B cell (primary cell): ENCODE results near the gene MRPL28. TPM values are rescaled to one million over a fixed set of nuclear protein-coding genes. Genes with fewer than 3 reads are reported as not detected.

Source experiments
- ATAC-seq: fragments of 200-7000 bp; cut with Tn5 transposase; one replicate; pipeline ENCODE4 v1.10.0; 2021; ENCODE audit warnings: low read depth, mild to moderate bottlenecking, moderate number of reproducible peaks, moderate library complexity
- CTCF ChIA-PET: fragments of 350-600 bp; sonication (Branson Sonifier 250); formaldehyde crosslinking; loops from one replicate; lab custom pipeline; 2021; ENCODE audit warnings: antibody characterized with exemption, inconsistent platforms; lab: Charles Lee
- POLR2A ChIA-PET: fragments of 350-600 bp; sonication (Branson Sonifier 250); formaldehyde crosslinking; loops from one replicate; lab custom pipeline; 2021; ENCODE audit warnings: antibody characterized with exemption; lab: Charles Lee
- DNase-seq: peaks from one replicate; pipeline ENCODE4 v3.0.0; 2013
- H2AFZ ChIP-seq: 2 replicates; pipeline ENCODE4 v1.6.1; 2012; ENCODE audit warnings: mild to moderate bottlenecking, low read depth, low read length; ENCODE audit not compliant: insufficient read depth, poor library complexity, severe bottlenecking
- H3K27ac ChIP-seq, 2 donors: 1 replicate in 1 of 2; 2 replicates in 1 of 2; pipeline ENCODE4 v1.5.1; 2012 to 2013; ENCODE audit warnings: low read length in 2 of 2, mild to moderate bottlenecking in 2 of 2, moderate library complexity in 1 of 2
- H3K27me3 ChIP-seq, 4 experiments: fragments of 200-600 bp in 1 of 4; sonication (generic) in 1 of 4; replicated peaks in 1 of 4; 1 replicate in 2 of 4; 2 replicates in 2 of 4; pipeline versions ENCODE4 v1.6.1 to v1.7.0; 2013 to 2016; ENCODE audit warnings: low read length in 3 of 4, mild to moderate bottlenecking in 2 of 4, mixed read lengths in 1 of 4, moderate library complexity in 1 of 4; ENCODE audit not compliant: insufficient read depth in 4 of 4, control insufficient read depth in 3 of 4; ENCODE audit errors: control extremely low read depth in 1 of 4
- H3K36me3 ChIP-seq, 2 experiments: replicated peaks in 1 of 2; 1 replicate in 1 of 2; 2 replicates in 1 of 2; pipeline versions ENCODE4 v1.6.1 to v1.7.1; 2013; ENCODE audit warnings: low read length in 1 of 2; ENCODE audit not compliant: insufficient read depth in 2 of 2, control insufficient read depth in 1 of 2; ENCODE audit errors: control extremely low read depth in 1 of 2, extremely low read depth in 1 of 2
- H3K4me1 ChIP-seq, 2 donors: fragments of 200-600 bp in 1 of 2; sonication (generic) in 1 of 2; 1 replicate in 1 of 2; 2 replicates in 1 of 2; pipeline versions ENCODE4 v1.5.1 to v1.6.1; 2013 to 2017; ENCODE audit warnings: low read length in 2 of 2; ENCODE audit not compliant: control insufficient read depth in 2 of 2, insufficient read depth in 2 of 2
- H3K4me2 ChIP-seq: replicated peaks from 2 replicates; pipeline ENCODE3; 2012; ENCODE audit warnings: mild to moderate bottlenecking, low read depth, low read length; ENCODE audit not compliant: poor library complexity, severe bottlenecking
- H3K4me3 ChIP-seq, 5 experiments: fragments of 200-600 bp in 1 of 5; sonication (generic) in 1 of 5; 1 replicate in 3 of 5; 2 replicates in 2 of 5; pipeline versions ENCODE4 v1.5.1 to v1.7.0; 2011 to 2016; ENCODE audit warnings: low read length in 4 of 5, mild to moderate bottlenecking in 4 of 5, low read depth in 2 of 5, control low read depth in 1 of 5, moderate library complexity in 1 of 5; ENCODE audit not compliant: insufficient read depth in 1 of 5; ENCODE audit errors: control extremely low read depth in 1 of 5, extremely low read depth in 1 of 5
- H3K79me2 ChIP-seq: fragments of 200-600 bp; sonication (generic); one replicate; pipeline ENCODE4 v1.6.0; 2016; ENCODE audit warnings: low read length; ENCODE audit not compliant: control insufficient read depth, insufficient read depth
- H3K9ac ChIP-seq: fragments of 200-600 bp; sonication (generic); 2 replicates; pipeline ENCODE4 v1.6.1; 2017; ENCODE audit warnings: mild to moderate bottlenecking, low read length, moderate library complexity
- H3K9me3 ChIP-seq, 3 donors: one replicate each; pipeline versions ENCODE4 v1.6.1 to v1.7.1; 2013; ENCODE audit warnings: low read length in 2 of 3; ENCODE audit not compliant: control insufficient read depth in 2 of 3, insufficient read depth in 1 of 3; ENCODE audit errors: control extremely low read depth in 1 of 3
- H4K20me1 ChIP-seq: 2 replicates; pipeline ENCODE4 v1.6.0; 2012; ENCODE audit warnings: mild to moderate bottlenecking, low read length; ENCODE audit not compliant: insufficient read depth, control insufficient read depth, poor library complexity, severe bottlenecking
- H3K27ac Mint-ChIP-seq: one replicate; pipeline ENCODE4 v1.8.0; 2021; ENCODE audit warnings: mixed read lengths
- H3K27me3 Mint-ChIP-seq: one replicate; pipeline ENCODE4 v1.8.0; 2021; ENCODE audit warnings: mixed read lengths
- H3K4me1 Mint-ChIP-seq: one replicate; pipeline ENCODE4 v1.8.0; 2021; ENCODE audit warnings: mixed read lengths
- H3K4me3 Mint-ChIP-seq: one replicate; pipeline ENCODE4 v1.8.0; 2021; ENCODE audit warnings: mixed read lengths
- H3K9me3 Mint-ChIP-seq: one replicate; pipeline ENCODE4 v1.8.0; 2022; ENCODE audit warnings: mixed read lengths; ENCODE audit not compliant: insufficient read depth
- CTCF ChIP-seq: fragments of 200-600 bp; IDR thresholded peaks from one replicate; pipeline ENCODE4 v1.8.0; 2022; ENCODE audit warnings: antibody characterized with exemption, mild to moderate bottlenecking
- EZH2 ChIP-seq: IDR thresholded peaks from 2 replicates; pipeline ENCODE4 v1.6.1; 2012; ENCODE audit warnings: borderline replicate concordance, low read depth, mild to moderate bottlenecking, moderate library complexity, low read length; ENCODE audit not compliant: insufficient read depth, poor library complexity, severe bottlenecking
- WGBS: methylation state at CpG from one replicate; pipeline ENCODE4 v1.1.5; 2013; ENCODE audit warnings: missing lambda C conversion rate; ENCODE audit not compliant: insufficient coverage; 5-methylcytosine and 5-hydroxymethylcytosine counted together
- intact Hi-C: fragments of 100-400 bp; cut with micrococcal nuclease; formaldehyde crosslinking; loops from one replicate; pipeline ENCODE4 v1.10.0; 2022
- polyA plus RNA-seq: library from polyadenylated mRNA; depleted of rRNA; stranded (reverse); fragments of >200 nt; gene quantifications from 2 replicates; pipeline ENCODE4 v1.2.3, GENCODE V29; 2012
- total RNA-seq, 2 donors: library from RNA; stranded (reverse); fragments of 120-200 nt in 1 of 2; gene quantifications; 1 replicate in 1 of 2; 2 replicates in 1 of 2; pipeline versions ENCODE4 v1.2.3 to v1.2.4, GENCODE V29; 2013 to 2022

MRPL28 gene
- total and polyA plus RNA-seq, 2 donors (not counting 1 experiment from before 2014, with no cell fraction given) = 44.3 to 67.7 TPM

GRCh38 chr16:375212-375611, 4.9 kb upstream of the MRPL28 start:
- peaks cover 13% of the 10 kb centered on the region for H3K4me1 Mint-ChIP-seq
- no peak overlapping the region for H3K4me3 Mint-ChIP-seq
- intact Hi-C loops = no loop called here
- Histone ChIP-seq H3K27ac (no peak overlapping the region), H3K4me3 (no peak overlapping the region), H3K4me1 (peaks cover 6 to 12% of the 10 kb centered on the region in 2 donors), H4K20me1 (peaks cover 8% of the 10 kb centered on the region), H3K79me2 (peaks cover 19% of the 10 kb centered on the region), H3K27me3 (no peaks in the 10 kb centered on the region), H3K9me3 (no peaks in the 10 kb centered on the region), H3K4me2 (no peak overlapping the region), H3K36me3 (peaks cover 0 to 34% of the 10 kb centered on the region in 2 experiments), H3K9ac (no peak overlapping the region), H2AFZ (no peak overlapping the region)
- no peaks in the 10 kb centered on the region for H3K27me3 Mint-ChIP-seq
- DNase-seq = no peak
- no peaks in the 10 kb centered on the region for H3K9me3 Mint-ChIP-seq
- ChIA-PET POLR2A (interaction anchor here (0.6 to 0.7 kb wide), 2 partner anchors 22 to 218 kb away, joined by 4 read pairs; no protein-coding TSS in a partner anchor), CTCF (interaction anchor here (1.1 kb wide), 1 partner anchor 13 kb away, joined by 3 read pairs; no protein-coding TSS in a partner anchor)
- WGBS = 96% methylated on average over 16 of the region's 23 CpGs
- ATAC-seq = no peak
- no peak overlapping the region for H3K27ac Mint-ChIP-seq
- TF ChIP-seq EZH2 (no peak), CTCF (no peak)

- Mint-ChIP-seq H3K27me3 (no peaks in the 10 kb centered on the region), H3K4me3 (no peak overlapping the region), H3K27ac (no peak overlapping the region), H3K9me3 (no peaks in the 10 kb centered on the region), H3K4me1 (peaks cover 14% of the 10 kb centered on the region)
- Histone ChIP-seq H3K9me3 (no peaks in the 10 kb centered on the region), H4K20me1 (peaks cover 7% of the 10 kb centered on the region), H3K79me2 (peaks cover 13% of the 10 kb centered on the region), H3K27me3 (no peaks in the 10 kb centered on the region), H3K9ac (no peak overlapping the region), H3K36me3 (peaks cover 0 to 34% of the 10 kb centered on the region in 2 experiments), H3K27ac (no peak overlapping the region), H3K4me3 (no peak overlapping the region), H3K4me2 (no peak overlapping the region), H3K4me1 (peaks cover 6 to 14% of the 10 kb centered on the region in 2 donors), H2AFZ (no peak overlapping the region)
- TF ChIP-seq EZH2 (no peak), CTCF (no peak)
- ChIA-PET POLR2A (no interaction called here), CTCF (interaction anchor here (1.1 kb wide), 1 partner anchor 12 kb away, joined by 3 read pairs; no protein-coding TSS in a partner anchor)
- intact Hi-C loops = no loop called here
- WGBS = 97% methylated on average over 9 of the region's 9 CpGs
- no peak for DNase-seq
- ATAC-seq = no peak
These were observed 4.2 kb upstream of the MRPL28 start for GRCh38 chr16:374616-374926.
